PC-3 (cell line): ENCODE measurements around the gene EEIG2. TPM values are rescaled to one million over a fixed set of nuclear protein-coding genes. Genes with fewer than 3 reads are reported as not detected.
"Not testable (repeated sequence)": the region's sequence is repeated elsewhere in the genome, so short reads cannot be mapped to it uniquely, and the experiment has no call there.

Experiments used
- ATAC-seq: fragments of 200-7000 bp; cut with Tn5 transposase; 2 replicates; pipeline ENCODE4 v1.9.1; 2020; ENCODE audit warnings: mild to moderate bottlenecking, moderate library complexity
- BruUV-seq: library from RNA; stranded (reverse); fragments of 400-500 nt; replicated peaks from 2 replicates; lab custom pipeline; 2021; lab: Mats Ljungman, UMichigan
- CTCF ChIA-PET: fragments of 300-600 bp; sonication (Branson Sonifier 250); formaldehyde crosslinking; loops from one replicate; lab custom pipeline; 2022; ENCODE audit warnings: antibody characterized with exemption; lab: Charles Lee
- POLR2A ChIA-PET: fragments of 300-600 bp; sonication (Branson Sonifier 250); formaldehyde crosslinking; loops from one replicate; lab custom pipeline; 2022; ENCODE audit warnings: antibody characterized with exemption; ENCODE audit not compliant: unreplicated experiment; lab: Charles Lee
- DNase-seq: peaks from one replicate; pipeline ENCODE4 v3.0.0-alpha.2; 2015
- H2AFZ ChIP-seq: fragments of 300-600 bp; sonication (generic); 2 replicates; pipeline ENCODE4 v1.6.0; 2016; ENCODE audit warnings: antibody characterized with exemption, low read length
- H3F3A ChIP-seq: fragments of 300-600 bp; sonication (generic); one replicate; pipeline ENCODE4 v1.6.0; 2017; ENCODE audit warnings: antibody characterized with exemption, low read length, control low read depth, mild to moderate bottlenecking; ENCODE audit not compliant: unreplicated experiment
- H3K27ac ChIP-seq: fragments of 300-600 bp; sonication (generic); 2 replicates; pipeline ENCODE4 v1.5.1; 2016; ENCODE audit warnings: mild to moderate bottlenecking, low read length
- H3K27me3 ChIP-seq: fragments of 300-600 bp; sonication (generic); 2 replicates; pipeline ENCODE4 v1.6.1; 2016; ENCODE audit warnings: low read length, mixed read lengths
- H3K36me3 ChIP-seq: fragments of 300-600 bp; sonication (generic); 2 replicates; pipeline ENCODE4 v1.6.1; 2016; ENCODE audit warnings: low read depth, mixed run types, low read length, mixed read lengths
- H3K4me1 ChIP-seq: fragments of 300-600 bp; sonication (generic); 2 replicates; pipeline ENCODE4 v1.5.1; 2016; ENCODE audit warnings: low read length; ENCODE audit not compliant: insufficient read depth
- H3K4me2 ChIP-seq: fragments of 300-600 bp; sonication (generic); 2 replicates; pipeline ENCODE4 v1.6.0; 2016; ENCODE audit warnings: low read length
- H3K4me3 ChIP-seq: fragments of 300-600 bp; sonication (generic); 2 replicates; pipeline ENCODE4 v1.5.1; 2016; ENCODE audit warnings: mild to moderate bottlenecking, low read length, mixed read lengths
- H3K79me2 ChIP-seq: fragments of 300-600 bp; sonication (generic); 2 replicates; pipeline ENCODE4 v1.6.1; 2017; ENCODE audit warnings: low read length, mixed read lengths
- H3K9ac ChIP-seq: fragments of 300-600 bp; sonication (generic); 2 replicates; pipeline ENCODE4 v1.6.0; 2016; ENCODE audit warnings: mild to moderate bottlenecking, low read length
- H3K9me2 ChIP-seq: fragments of 300-600 bp; sonication (generic); replicated peaks from 2 replicates; pipeline ENCODE4 v1.6.1; 2016; ENCODE audit warnings: mixed run types, low read length, mixed read lengths
- H3K9me3 ChIP-seq: fragments of 300-600 bp; sonication (generic); 2 replicates; pipeline ENCODE4 v1.6.1; 2016; ENCODE audit warnings: low read length, mixed read lengths
- H4K20me1 ChIP-seq: fragments of 300-600 bp; sonication (generic); 2 replicates; pipeline ENCODE4 v1.6.1; 2016; ENCODE audit warnings: low read length, mixed read lengths
- CTCF ChIP-seq: fragments of 300-600 bp; sonication (generic); conservative IDR thresholded peaks from 2 replicates; pipeline ENCODE4 v1.5.1; 2017; ENCODE audit warnings: antibody characterized with exemption, low read depth, mild to moderate bottlenecking, low read length
- EZH2 ChIP-seq: fragments of 300-600 bp; sonication (generic); IDR thresholded peaks from one replicate; pipeline ENCODE4 v1.6.1; 2017; ENCODE audit warnings: antibody characterized with exemption, mild to moderate bottlenecking, low read length; ENCODE audit not compliant: unreplicated experiment
- EZH2phosphoT487 ChIP-seq: fragments of 300-600 bp; sonication (generic); IDR thresholded peaks from 2 replicates; pipeline ENCODE4 v1.6.1; 2018; ENCODE audit warnings: mild to moderate bottlenecking, antibody characterized with exemption, low read length, borderline replicate concordance
- intact Hi-C: fragments of 100-400 bp; cut with micrococcal nuclease; formaldehyde crosslinking; loops from 2 replicates; pipeline ENCODE4 v1.9.0; 2023
- total RNA-seq: library from RNA; depleted of rRNA; stranded (reverse); fragments of >200 nt; gene quantifications from 2 replicates; pipeline ENCODE4 v1.2.3, GENCODE V29; 2014

Gene EEIG2
- total RNA-seq, 1 experiment from 2014 or later = 6.2 TPM

DNA sequence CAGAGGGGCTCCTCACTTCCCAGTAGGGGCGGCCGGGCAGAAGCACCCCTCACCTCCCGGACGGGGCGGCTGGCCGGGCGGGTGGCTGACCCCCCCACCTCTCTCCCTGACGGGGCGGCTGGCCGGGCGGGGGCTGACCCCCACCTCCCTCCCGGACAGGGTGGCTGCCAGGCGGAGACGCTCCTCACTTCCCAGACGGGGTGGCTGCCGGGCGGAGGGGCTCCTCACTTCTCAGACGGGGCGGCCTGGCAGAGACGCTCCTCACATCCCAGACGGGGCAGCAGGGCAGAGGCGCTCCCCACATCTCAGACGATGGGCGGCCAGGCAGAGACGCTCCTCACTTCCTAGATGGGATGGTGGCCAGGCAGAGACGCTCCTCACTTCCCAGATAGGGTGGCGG, 23.9 kb upstream of the EEIG2 start:
- CTCF ChIA-PET, H3K27ac ChIP-seq, H3K27me3 ChIP-seq, H3F3A ChIP-seq, H4K20me1 ChIP-seq, POLR2A ChIA-PET, H3K9me3 ChIP-seq, H3K79me2 ChIP-seq, BruUV-seq, H3K4me2 ChIP-seq, H3K36me3 ChIP-seq, DNase-seq, H3K9ac ChIP-seq, H3K9me2 ChIP-seq, ATAC-seq, H3K4me3 ChIP-seq, H2AFZ ChIP-seq, intact Hi-C loops: not testable (repeated sequence)
- H3K4me1 ChIP-seq = 0 out of 2 replicates have a peak, but pooled peaks cover 11% of the 10 kb centered on the region

DNA sequence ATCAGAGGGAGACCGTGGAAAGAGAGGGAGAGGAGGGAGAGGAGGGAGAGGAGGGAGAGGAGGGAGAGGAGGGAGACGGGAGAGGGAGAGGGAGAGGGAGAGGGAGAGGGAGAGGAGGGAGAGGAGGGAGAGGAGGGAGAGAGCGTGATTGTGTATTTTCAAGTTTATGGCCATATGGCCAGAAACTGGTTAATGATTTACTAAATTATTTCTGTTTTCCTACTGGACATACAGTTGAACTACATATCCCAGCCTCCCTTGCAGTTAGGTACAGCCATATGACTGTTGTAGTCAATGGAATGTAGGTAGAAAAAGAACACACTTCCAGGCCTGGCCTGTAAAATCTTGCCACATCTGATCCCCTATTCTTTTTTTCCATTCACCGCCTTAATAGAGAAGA, 23.1 kb upstream of the EEIG2 start:
- DNase-seq, POLR2A ChIA-PET, CTCF ChIA-PET, H3K27me3 ChIP-seq, H3K9me2 ChIP-seq, BruUV-seq, H3K9me3 ChIP-seq, H2AFZ ChIP-seq, H3K4me2 ChIP-seq, H3K36me3 ChIP-seq, H3K79me2 ChIP-seq, H3K9ac ChIP-seq, H4K20me1 ChIP-seq, H3K4me3 ChIP-seq, H3F3A ChIP-seq, intact Hi-C loops, H3K27ac ChIP-seq: not testable (repeated sequence)
- ATAC-seq = peak; percentile 20; the same call in 1 of the 2 replicates
- H3K4me1 ChIP-seq = 0 out of 2 replicates have a peak, but pooled peaks cover 11% of the 10 kb centered on the region

GRCh38 chr1:108537976-108538375, 21.9 kb upstream of the EEIG2 start:
- no peak overlapping the region for H3K4me3 ChIP-seq
- no peak for ATAC-seq
- no peak overlapping the region for H3K27ac ChIP-seq
- H2AFZ ChIP-seq = no peak overlapping the region
- H3K9me2 ChIP-seq = no peaks in the 10 kb centered on the region
- no peak overlapping the region for H3K9ac ChIP-seq
- DNase-seq = no peak
- H3K27me3 ChIP-seq = 0 out of 2 replicates have a peak, but pooled peaks cover 3% of the 10 kb centered on the region
- H3K79me2 ChIP-seq = no peaks in the 10 kb centered on the region
- H3K4me2 ChIP-seq = no peak overlapping the region
- no peaks in the 10 kb centered on the region for H3K36me3 ChIP-seq
- no peak for TF ChIP-seq EZH2phosphoT487
- TF ChIP-seq CTCF = no peak
- TF ChIP-seq EZH2 = no peak
- CTCF ChIA-PET = no interaction called here
- intact Hi-C loops = no loop called here
- 0 out of 2 replicates have a peak, but pooled peaks cover 11% of the 10 kb centered on the region for H3K4me1 ChIP-seq
- POLR2A ChIA-PET = no interaction called here
- no peaks in the 10 kb centered on the region for H4K20me1 ChIP-seq
- no peaks in the 10 kb centered on the region for H3K9me3 ChIP-seq
- no TSS peak for BruUV-seq
- no peaks in the 10 kb centered on the region for H3F3A ChIP-seq

DNA sequence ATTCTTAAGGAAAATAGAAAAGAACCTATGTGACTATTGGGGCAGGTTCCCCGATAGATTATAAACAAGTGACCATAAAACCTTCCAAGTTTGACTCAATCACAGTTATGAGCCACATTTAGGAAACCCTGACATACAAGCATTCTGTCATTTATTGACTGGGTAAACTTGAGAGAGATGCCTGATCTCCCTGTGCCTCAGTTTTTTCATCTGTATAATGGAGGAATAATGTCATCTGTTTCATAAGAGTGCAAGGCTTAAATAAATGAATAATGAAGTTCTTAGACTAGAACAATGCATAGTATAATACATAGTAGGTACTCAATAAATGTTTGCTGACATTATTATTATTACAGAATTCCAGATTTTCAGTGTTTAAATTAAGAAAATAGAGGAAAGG, 18.9 kb upstream of the EEIG2 start:
- Histone ChIP-seq H3K9ac (no peak overlapping the region), H4K20me1 (no peaks in the 10 kb centered on the region), H3K27me3 (0 out of 2 replicates have a peak, but pooled peaks cover 3% of the 10 kb centered on the region), H3K9me2 (no peaks in the 10 kb centered on the region), H3K4me3 (no peak overlapping the region), H3K79me2 (no peaks in the 10 kb centered on the region), H3F3A (no peaks in the 10 kb centered on the region), H3K4me2 (no peak overlapping the region), H2AFZ (no peak overlapping the region), H3K4me1 (no peaks in the 10 kb centered on the region), H3K36me3 (no peaks in the 10 kb centered on the region), H3K9me3 (no peaks in the 10 kb centered on the region), H3K27ac (no peak overlapping the region)
- no peak for DNase-seq
- BruUV-seq = no TSS peak
- intact Hi-C loops = no loop called here
- no peak for ATAC-seq
- ChIA-PET POLR2A (no interaction called here), CTCF (no interaction called here)
- TF ChIP-seq EZH2 = no peak
- TF ChIP-seq CTCF = no peak
- no peak for TF ChIP-seq EZH2phosphoT487
